Measurements from ENCODE around the gene GAMT. TPM values are rescaled to one million over a fixed set of nuclear protein-coding genes. Genes with fewer than 3 reads are reported as not detected.
A peak's percentile ranks its signal among the peaks of the same experiment; 100 is the strongest.

The GAMT gene
- total RNA-seq, 6 experiments from 2014 or later, result 151 to 380 (median 221) TPM

DNA sequence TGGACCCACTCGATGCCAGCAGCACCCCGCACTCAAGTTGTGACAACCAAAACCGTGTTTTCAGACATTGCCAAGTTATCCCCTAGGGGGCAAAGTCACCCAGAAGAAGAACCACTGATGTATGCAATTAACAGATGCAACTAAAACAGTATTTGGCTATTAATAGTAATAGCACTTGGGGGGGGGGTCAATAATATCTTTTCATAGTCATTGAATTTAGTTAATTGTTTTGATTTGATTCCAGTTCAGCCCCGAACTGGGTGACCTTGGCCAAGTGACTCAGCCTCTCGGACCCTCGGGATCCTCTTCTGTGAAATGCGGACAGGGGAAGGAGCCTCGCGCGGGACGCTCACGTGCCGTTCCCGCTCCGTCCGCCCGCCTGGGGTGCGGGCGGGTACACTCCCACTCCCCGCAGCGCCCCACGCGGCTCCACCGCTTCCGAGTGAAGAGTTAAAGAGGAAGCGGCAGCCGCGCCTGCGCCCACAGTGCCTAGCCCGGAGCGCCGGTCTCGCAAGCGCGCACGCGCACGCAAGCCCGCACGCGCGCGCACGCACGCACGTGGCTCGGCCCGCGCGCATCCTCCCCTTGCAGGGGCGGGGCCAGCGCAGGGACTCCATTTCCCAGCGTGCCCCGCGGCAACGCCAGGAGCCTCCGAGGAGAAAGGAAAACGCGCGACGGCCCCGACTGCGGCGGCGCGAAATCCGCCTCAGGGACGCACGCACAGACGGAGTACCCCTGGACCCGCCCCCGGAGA, 5.6 kb upstream of the GAMT start:
- 0% methylated on average over 15 of the region's 72 CpGs for WGBS (ENCODE audit: insufficient coverage, low coverage, low lambda C conversion rate, missing lambda C conversion rate)
- peaks cover 0 to 31% (median 14%) of the 10 kb centered on the region in 4 donors for H3K4me1 ChIP-seq
- no peaks in the 10 kb centered on the region for H3K27me3 ChIP-seq
- H3K4me3 ChIP-seq, result peak overlapping the region; percentile 60 to 92 (median 74)
- TF ChIP-seq, protein P1, sequence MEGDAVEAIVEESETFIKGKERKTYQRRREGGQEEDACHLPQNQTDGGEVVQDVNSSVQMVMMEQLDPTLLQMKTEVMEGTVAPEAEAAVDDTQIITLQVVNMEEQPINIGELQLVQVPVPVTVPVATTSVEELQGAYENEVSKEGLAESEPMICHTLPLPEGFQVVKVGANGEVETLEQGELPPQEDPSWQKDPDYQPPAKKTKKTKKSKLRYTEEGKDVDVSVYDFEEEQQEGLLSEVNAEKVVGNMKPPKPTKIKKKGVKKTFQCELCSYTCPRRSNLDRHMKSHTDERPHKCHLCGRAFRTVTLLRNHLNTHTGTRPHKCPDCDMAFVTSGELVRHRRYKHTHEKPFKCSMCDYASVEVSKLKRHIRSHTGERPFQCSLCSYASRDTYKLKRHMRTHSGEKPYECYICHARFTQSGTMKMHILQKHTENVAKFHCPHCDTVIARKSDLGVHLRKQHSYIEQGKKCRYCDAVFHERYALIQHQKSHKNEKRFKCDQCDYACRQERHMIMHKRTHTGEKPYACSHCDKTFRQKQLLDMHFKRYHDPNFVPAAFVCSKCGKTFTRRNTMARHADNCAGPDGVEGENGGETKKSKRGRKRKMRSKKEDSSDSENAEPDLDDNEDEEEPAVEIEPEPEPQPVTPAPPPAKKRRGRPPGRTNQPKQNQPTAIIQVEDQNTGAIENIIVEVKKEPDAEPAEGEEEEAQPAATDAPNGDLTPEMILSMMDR (IDR thresholded peaks at IDR 0.05), result peak; percentile 38 to 43 (median 38)
- TF ChIP-seq POLR2A (IDR thresholded peaks at IDR 0.05), result peak; percentile 47
- intact Hi-C loops (cut with DNase I), result no loop called here
- peak; percentile 99 for DNase-seq
- no peaks in the 10 kb centered on the region for H3K9me3 ChIP-seq
- peak overlapping the region; percentile 52 to 70 (median 60) for H3K27ac ChIP-seq
- no peaks in the 10 kb centered on the region for H3K36me3 ChIP-seq
- peak; percentile 87 to 93 (median 89) for ATAC-seq

DNA sequence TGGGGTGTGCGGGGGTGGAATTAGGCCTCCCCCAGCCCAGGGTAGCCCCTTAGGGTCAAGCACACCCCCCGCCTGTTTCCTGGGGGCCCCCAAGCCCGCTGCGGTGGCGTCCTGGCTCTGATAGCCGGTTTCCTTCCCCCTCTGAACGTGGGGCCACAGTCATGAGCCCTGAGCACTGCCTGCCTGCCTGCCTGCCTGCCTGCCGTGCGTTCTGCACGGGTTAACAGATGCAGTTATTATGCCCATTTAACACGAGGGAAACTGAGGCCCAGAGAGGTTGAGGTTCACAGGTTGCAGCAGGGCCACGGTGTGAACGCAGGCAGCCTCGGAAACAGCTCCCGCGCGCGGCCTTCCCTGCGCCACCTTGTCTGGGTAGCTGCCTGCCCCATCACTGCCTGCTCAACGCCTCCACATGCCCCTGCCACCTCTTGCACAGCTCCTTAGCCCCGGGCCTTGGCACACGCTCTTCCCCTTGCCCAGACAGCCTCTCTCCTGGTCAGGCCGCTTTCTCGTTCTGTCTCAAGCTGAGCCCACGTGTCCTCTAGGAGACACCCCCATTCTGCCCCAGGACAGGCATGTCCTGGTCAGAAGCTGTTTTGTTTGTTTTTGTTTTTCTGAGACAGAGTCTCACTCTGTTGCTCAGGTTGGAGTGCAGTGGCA, 1.2 kb upstream of the GAMT start:
- Histone ChIP-seq H3K4me3 (no peak overlapping the region), H3K27ac (no peak overlapping the region), H3K36me3 (peaks cover 0 to 19% (median 7%) of the 10 kb centered on the region in 4 donors), H3K4me1 (peaks cover 0 to 16% (median 6%) of the 10 kb centered on the region in 4 donors), H3K9me3 (no peaks in the 10 kb centered on the region), H3K27me3 (no peaks in the 10 kb centered on the region)
- WGBS (ENCODE audit: insufficient coverage, low coverage, low lambda C conversion rate, missing lambda C conversion rate), result 49% methylated on average over 7 of the region's 25 CpGs
- ATAC-seq, result no peak
- DNase-seq, result peak in 1 of 3 donors; percentile 55
- intact Hi-C loops (cut with DNase I), result no loop called here
- TF ChIP-seq, protein P1 (IDR thresholded peaks at IDR 0.05), result no peak
- TF ChIP-seq POLR2A (IDR thresholded peaks at IDR 0.05), result no peak

DNA sequence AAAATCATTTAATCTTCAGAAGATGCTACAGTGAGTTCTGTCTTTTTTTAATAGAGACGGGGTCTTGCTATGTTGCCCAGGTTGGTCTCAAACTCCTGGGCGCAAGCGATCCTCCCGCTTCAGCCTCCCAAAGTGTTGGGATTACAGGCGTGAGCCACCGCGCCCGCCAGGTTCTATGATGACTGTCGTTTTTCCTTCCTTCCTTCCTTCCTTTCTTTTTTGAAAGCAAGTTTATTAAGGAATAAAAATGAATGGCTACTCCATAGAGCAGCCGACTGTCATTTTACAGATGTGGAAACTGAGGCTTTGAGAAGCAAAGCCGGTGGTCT, 511 bp upstream of the GAMT start:
- ATAC-seq, result no peak
- H3K4me1 ChIP-seq, result peaks cover 0 to 23% (median 9%) of the 10 kb centered on the region in 4 donors
- peak overlapping the region; percentile 75 to 95 (median 85) for H3K4me3 ChIP-seq
- TF ChIP-seq POLR2A (IDR thresholded peaks at IDR 0.05), result no peak
- TF ChIP-seq, protein P1 (IDR thresholded peaks at IDR 0.05), result no peak
- H3K27me3 ChIP-seq, result no peaks in the 10 kb centered on the region
- peak overlapping the region in 1 of 3 donors; percentile 76 for H3K27ac ChIP-seq
- H3K36me3 ChIP-seq, result peaks cover 0 to 19% (median 7%) of the 10 kb centered on the region in 4 donors
- 45% methylated on average over 11 of the region's 11 CpGs for WGBS (ENCODE audit: insufficient coverage, low coverage, low lambda C conversion rate, missing lambda C conversion rate)
- H3K9me3 ChIP-seq, result no peaks in the 10 kb centered on the region
- intact Hi-C loops (cut with DNase I), result no loop called here
- DNase-seq, result no peak

DNA sequence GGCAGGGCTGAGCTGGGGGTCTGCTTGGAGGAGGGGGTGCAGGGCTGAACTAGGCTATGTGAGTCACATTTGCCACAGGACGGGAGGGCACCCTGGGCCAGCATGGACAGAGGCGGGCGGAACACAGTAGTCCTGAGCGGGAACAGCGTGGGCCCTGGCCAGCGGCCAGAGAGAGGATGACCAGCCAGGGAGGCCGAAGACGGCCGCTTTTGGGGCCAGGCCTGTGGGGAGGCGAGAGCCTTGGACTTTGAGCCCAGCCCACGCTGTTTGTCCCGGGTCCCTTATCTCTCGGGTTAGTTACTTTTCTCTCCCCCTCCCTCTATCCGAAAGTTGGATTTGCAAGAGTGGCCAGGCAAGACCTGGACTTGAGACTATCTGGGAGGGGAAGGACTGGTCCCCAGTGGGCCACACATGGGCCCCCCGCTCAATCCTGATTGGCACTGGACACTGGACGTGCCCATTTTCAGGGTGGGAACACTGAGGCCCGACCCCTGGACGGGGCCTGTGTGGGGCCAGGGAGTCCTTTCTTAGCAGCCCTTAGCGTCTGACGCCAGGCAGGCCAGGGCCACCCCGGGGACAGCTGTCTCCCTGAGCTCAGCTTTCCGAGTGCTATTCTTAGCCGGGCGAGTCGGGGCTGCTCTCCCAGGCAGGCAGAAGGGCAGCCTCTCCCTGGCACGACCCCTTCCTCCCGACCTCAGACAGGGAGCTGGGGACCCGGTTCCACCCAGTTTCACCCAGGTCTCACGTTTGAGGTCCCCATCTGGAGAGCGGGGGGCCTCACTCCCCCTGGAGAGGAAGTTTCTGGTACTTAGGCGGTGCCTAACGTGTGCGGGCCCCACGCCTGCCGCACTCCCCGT, 833 bp downstream of the GAMT start:
- peak overlapping the region; percentile 75 to 95 (median 85) for H3K4me3 ChIP-seq
- DNase-seq (peak; percentile 93 to 96 (median 94)), ATAC-seq (peak; percentile 60 to 68 (median 63))
- H3K27me3 ChIP-seq, result no peaks in the 10 kb centered on the region
- H3K4me1 ChIP-seq, result peaks cover 0 to 35% (median 14%) of the 10 kb centered on the region in 4 donors
- peak overlapping the region; percentile 76 to 89 (median 78) for H3K27ac ChIP-seq
- H3K36me3 ChIP-seq, result peaks cover 0 to 19% (median 7%) of the 10 kb centered on the region in 4 donors
- no peaks in the 10 kb centered on the region for H3K9me3 ChIP-seq
- TF ChIP-seq, protein P1 (IDR thresholded peaks at IDR 0.05), result peak in 1 of 4 donors; percentile 3
- TF ChIP-seq POLR2A (IDR thresholded peaks at IDR 0.05), result peak; percentile 80
- WGBS (ENCODE audit: insufficient coverage, low coverage, low lambda C conversion rate, missing lambda C conversion rate), result 10% methylated on average over 8 of the region's 36 CpGs
- intact Hi-C loops (cut with DNase I), result no loop called here
